GM23338 (cell line): ENCODE results near the gene RXRA. TPM values are rescaled to one million over a fixed set of nuclear protein-coding genes. Genes with fewer than 3 reads are reported as not detected.

Experiments
- CREB1 ChIP-seq: fragments of 250-450 bp; sonication (Bioruptor Pico); IDR thresholded peaks from 2 replicates; pipeline ENCODE4 v1.5.0; 2020; ENCODE audit warnings: low read depth, mild to moderate bottlenecking, moderate library complexity
- EZH2 ChIP-seq: fragments of 200-600 bp; sonication (generic); IDR thresholded peaks from one replicate; pipeline ENCODE4 v1.8.0; 2017; ENCODE audit warnings: antibody characterized with exemption, mild to moderate bottlenecking, low read depth; ENCODE audit not compliant: unreplicated experiment
- JUNB ChIP-seq: IDR thresholded peaks from one replicate; pipeline ENCODE4 v1.6.1; 2016; ENCODE audit warnings: antibody characterized with exemption; ENCODE audit not compliant: unreplicated experiment
- STAT1 ChIP-seq: IDR thresholded peaks from one replicate; pipeline ENCODE4 v1.6.1; 2016; ENCODE audit warnings: antibody characterized with exemption; ENCODE audit not compliant: unreplicated experiment
- ZNF114 ChIP-seq: fragments of 250-450 bp; sonication (Bioruptor Pico); IDR thresholded peaks from 2 replicates; pipeline ENCODE4 v1.5.0; 2020; ENCODE audit warnings: mild to moderate bottlenecking, moderate library complexity
- ZNF331 ChIP-seq: fragments of 250-450 bp; sonication (Bioruptor Pico); IDR thresholded peaks from 2 replicates; pipeline ENCODE4 v1.5.0; 2020; ENCODE audit warnings: low read depth, mild to moderate bottlenecking, moderate library complexity
- polyA plus RNA-seq: library from polyadenylated mRNA; unstranded; fragments of >200 nt; fragmentation: Nextera tagmentation; extraction: Ambion mirVana; gene quantifications from 2 replicates; pipeline ENCODE4 v1.2.1, GENCODE V29; 2016
- total RNA-seq: library from RNA; depleted of rRNA; stranded (reverse); fragments of >200 nt; shearing (Covaris generic); gene quantifications from 2 replicates; pipeline ENCODE4 v1.2.3, GENCODE V29; 2014
- TF ChIP-seq, protein P1 (sequence below): fragments of 250-450 bp; sonication (Bioruptor Pico); IDR thresholded peaks from 2 replicates; pipeline ENCODE4 v1.5.0; 2020; ENCODE audit warnings: mild to moderate bottlenecking, moderate library complexity
- TF ChIP-seq, protein P2 (sequence below): IDR thresholded peaks from one replicate; pipeline ENCODE4 v1.6.1; 2018; ENCODE audit warnings: antibody characterized with exemption; ENCODE audit not compliant: unreplicated experiment

RXRA gene
- total and polyA plus RNA-seq, 2 experiments from 2014 or later: 4.9 to 17.9 TPM

DNA sequence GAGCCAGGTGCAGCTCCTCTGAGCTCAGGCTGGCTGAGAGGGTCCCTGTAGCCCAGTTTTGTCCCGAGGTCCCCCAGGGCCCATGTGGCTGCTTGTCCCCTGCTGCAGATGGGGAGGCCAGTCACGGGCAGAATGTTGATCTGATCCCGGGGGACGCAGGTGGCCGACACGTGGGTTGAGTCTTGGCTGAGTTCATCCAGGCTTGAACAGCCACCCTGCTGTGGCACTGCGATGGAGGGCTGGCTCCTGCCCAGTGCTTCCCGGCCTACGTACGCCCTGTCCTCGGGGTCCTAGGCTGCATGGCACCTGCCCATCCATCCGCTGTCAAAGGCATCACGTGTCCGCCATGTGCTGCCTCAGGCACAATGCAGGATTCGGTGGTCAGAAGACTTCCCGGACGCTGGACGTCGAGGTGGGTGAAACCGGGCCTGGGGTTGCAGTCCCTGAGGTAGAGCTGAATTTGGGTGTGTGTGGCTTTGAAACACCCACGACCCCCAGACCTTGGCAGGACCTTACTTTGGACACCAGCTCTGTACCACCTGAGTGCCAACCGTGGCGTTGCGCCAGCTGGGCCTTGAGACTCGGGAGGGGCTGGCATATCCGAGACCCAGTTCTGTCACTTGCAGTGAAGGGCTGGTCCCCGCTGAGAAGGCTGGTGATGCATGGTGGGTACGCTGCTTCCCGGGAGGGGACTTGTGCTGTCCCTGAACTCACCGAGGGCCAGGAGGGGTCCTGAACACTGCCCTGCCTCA, 22.3 kb downstream of the RXRA start (continued):
- TF ChIP-seq, protein P1, sequence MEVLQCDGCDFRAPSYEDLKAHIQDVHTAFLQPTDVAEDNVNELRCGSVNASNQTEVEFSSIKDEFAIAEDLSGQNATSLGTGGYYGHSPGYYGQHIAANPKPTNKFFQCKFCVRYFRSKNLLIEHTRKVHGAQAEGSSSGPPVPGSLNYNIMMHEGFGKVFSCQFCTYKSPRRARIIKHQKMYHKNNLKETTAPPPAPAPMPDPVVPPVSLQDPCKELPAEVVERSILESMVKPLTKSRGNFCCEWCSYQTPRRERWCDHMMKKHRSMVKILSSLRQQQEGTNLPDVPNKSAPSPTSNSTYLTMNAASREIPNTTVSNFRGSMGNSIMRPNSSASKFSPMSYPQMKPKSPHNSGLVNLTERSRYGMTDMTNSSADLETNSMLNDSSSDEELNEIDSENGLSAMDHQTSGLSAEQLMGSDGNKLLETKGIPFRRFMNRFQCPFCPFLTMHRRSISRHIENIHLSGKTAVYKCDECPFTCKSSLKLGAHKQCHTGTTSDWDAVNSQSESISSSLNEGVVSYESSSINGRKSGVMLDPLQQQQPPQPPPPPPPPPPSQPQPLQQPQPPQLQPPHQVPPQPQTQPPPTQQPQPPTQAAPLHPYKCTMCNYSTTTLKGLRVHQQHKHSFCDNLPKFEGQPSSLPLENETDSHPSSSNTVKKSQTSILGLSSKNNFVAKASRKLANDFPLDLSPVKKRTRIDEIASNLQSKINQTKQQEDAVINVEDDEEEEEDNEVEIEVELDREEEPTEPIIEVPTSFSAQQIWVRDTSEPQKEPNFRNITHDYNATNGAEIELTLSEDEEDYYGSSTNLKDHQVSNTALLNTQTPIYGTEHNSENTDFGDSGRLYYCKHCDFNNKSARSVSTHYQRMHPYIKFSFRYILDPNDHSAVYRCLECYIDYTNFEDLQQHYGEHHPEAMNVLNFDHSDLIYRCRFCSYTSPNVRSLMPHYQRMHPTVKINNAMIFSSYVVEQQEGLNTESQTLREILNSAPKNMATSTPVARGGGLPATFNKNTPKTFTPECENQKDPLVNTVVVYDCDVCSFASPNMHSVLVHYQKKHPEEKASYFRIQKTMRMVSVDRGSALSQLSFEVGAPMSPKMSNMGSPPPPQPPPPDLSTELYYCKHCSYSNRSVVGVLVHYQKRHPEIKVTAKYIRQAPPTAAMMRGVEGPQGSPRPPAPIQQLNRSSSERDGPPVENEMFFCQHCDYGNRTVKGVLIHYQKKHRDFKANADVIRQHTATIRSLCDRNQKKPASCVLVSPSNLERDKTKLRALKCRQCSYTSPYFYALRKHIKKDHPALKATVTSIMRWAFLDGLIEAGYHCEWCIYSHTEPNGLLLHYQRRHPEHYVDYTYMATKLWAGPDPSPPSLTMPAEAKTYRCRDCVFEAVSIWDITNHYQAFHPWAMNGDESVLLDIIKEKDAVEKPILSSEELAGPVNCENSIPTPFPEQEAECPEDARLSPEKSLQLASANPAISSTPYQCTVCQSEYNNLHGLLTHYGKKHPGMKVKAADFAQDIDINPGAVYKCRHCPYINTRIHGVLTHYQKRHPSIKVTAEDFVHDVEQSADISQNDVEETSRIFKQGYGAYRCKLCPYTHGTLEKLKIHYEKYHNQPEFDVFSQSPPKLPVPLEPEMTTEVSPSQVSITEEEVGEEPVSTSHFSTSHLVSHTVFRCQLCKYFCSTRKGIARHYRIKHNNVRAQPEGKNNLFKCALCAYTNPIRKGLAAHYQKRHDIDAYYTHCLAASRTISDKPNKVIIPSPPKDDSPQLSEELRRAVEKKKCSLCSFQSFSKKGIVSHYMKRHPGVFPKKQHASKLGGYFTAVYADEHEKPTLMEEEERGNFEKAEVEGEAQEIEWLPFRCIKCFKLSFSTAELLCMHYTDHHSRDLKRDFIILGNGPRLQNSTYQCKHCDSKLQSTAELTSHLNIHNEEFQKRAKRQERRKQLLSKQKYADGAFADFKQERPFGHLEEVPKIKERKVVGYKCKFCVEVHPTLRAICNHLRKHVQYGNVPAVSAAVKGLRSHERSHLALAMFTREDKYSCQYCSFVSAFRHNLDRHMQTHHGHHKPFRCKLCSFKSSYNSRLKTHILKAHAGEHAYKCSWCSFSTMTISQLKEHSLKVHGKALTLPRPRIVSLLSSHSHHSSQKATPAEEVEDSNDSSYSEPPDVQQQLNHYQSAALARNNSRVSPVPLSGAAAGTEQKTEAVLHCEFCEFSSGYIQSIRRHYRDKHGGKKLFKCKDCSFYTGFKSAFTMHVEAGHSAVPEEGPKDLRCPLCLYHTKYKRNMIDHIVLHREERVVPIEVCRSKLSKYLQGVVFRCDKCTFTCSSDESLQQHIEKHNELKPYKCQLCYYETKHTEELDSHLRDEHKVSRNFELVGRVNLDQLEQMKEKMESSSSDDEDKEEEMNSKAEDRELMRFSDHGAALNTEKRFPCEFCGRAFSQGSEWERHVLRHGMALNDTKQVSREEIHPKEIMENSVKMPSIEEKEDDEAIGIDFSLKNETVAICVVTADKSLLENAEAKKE: no peak
- no peak for TF ChIP-seq STAT1
- TF ChIP-seq ZNF331 (CRISPR knock-in tag): no peak
- TF ChIP-seq, protein P2, sequence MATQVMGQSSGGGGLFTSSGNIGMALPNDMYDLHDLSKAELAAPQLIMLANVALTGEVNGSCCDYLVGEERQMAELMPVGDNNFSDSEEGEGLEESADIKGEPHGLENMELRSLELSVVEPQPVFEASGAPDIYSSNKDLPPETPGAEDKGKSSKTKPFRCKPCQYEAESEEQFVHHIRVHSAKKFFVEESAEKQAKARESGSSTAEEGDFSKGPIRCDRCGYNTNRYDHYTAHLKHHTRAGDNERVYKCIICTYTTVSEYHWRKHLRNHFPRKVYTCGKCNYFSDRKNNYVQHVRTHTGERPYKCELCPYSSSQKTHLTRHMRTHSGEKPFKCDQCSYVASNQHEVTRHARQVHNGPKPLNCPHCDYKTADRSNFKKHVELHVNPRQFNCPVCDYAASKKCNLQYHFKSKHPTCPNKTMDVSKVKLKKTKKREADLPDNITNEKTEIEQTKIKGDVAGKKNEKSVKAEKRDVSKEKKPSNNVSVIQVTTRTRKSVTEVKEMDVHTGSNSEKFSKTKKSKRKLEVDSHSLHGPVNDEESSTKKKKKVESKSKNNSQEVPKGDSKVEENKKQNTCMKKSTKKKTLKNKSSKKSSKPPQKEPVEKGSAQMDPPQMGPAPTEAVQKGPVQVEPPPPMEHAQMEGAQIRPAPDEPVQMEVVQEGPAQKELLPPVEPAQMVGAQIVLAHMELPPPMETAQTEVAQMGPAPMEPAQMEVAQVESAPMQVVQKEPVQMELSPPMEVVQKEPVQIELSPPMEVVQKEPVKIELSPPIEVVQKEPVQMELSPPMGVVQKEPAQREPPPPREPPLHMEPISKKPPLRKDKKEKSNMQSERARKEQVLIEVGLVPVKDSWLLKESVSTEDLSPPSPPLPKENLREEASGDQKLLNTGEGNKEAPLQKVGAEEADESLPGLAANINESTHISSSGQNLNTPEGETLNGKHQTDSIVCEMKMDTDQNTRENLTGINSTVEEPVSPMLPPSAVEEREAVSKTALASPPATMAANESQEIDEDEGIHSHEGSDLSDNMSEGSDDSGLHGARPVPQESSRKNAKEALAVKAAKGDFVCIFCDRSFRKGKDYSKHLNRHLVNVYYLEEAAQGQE: no peak
- TF ChIP-seq CREB1: no peak
- TF ChIP-seq JUNB: no peak
- TF ChIP-seq EZH2: no peak
- TF ChIP-seq ZNF114 (CRISPR knock-in tag): no peak
